ENCODE measurements around the gene KCNT2. TPM values are rescaled to one million over a fixed set of nuclear protein-coding genes. Genes with fewer than 3 reads are reported as not detected.

KCNT2 gene
- total and polyA plus RNA-seq, 5 donors from 2014 or later: not detected

GRCh38 chr1:196403803-196404690 is 204.2 kb downstream of the KCNT2 start:
- no peak for ATAC-seq (ENCODE audit: low read depth in 2 of 2)
- no peak overlapping the region for H3K27ac Mint-ChIP-seq

GRCh38 chr1:196401891-196402290 is 206.3 kb downstream of the KCNT2 start:
- DNase-seq: no peak
- peaks cover 0 to 7% (median 0%) of the 10 kb centered on the region in 7 donors for H3K9me3 Mint-ChIP-seq
- no peak overlapping the region for H3K27ac Mint-ChIP-seq
- no peak overlapping the region for H3K27ac ChIP-seq (ENCODE audit: insufficient read depth, low read length, poor library complexity, severe bottlenecking)
- H3K27me3 Mint-ChIP-seq: no peaks in the 10 kb centered on the region
- H3K36me3 Mint-ChIP-seq: no peaks in the 10 kb centered on the region
- H3K27me3 ChIP-seq (ENCODE audit: control insufficient read depth, insufficient read depth, low read length): no peaks in the 10 kb centered on the region
- no peak overlapping the region for H3K4me3 ChIP-seq (ENCODE audit: low read depth, low read length)
- no peaks in the 10 kb centered on the region for H3K9me3 ChIP-seq (ENCODE audit: control insufficient read depth in 2 of 2, low read length in 2 of 2)
- no peaks in the 10 kb centered on the region for H3K4me1 ChIP-seq (ENCODE audit: control insufficient read depth, insufficient read depth, low read length, poor library complexity, severe bottlenecking)
- ATAC-seq (ENCODE audit: low read depth in 2 of 2): no peak
- H3K4me3 Mint-ChIP-seq: no peak overlapping the region
- H3K4me1 Mint-ChIP-seq: no peaks in the 10 kb centered on the region
- no peaks in the 10 kb centered on the region for H3K36me3 ChIP-seq (ENCODE audit: control insufficient read depth, insufficient read depth, low read length)

More at GRCh38 chr1:196403803-196404690, 204.2 kb downstream of the KCNT2 start:
- Histone ChIP-seq H3K4me3 (ENCODE audit: low read depth, low read length) (no peak overlapping the region), H3K36me3 (ENCODE audit: control insufficient read depth, insufficient read depth, low read length) (no peaks in the 10 kb centered on the region), H3K4me1 (ENCODE audit: control insufficient read depth, insufficient read depth, low read length, poor library complexity, severe bottlenecking) (no peaks in the 10 kb centered on the region), H3K27me3 (ENCODE audit: control insufficient read depth, insufficient read depth, low read length) (no peaks in the 10 kb centered on the region), H3K27ac (ENCODE audit: insufficient read depth, low read length, poor library complexity, severe bottlenecking) (no peak overlapping the region), H3K9me3 (ENCODE audit: control insufficient read depth in 2 of 2, low read length in 2 of 2) (no peaks in the 10 kb centered on the region)
- H3K9me3 Mint-ChIP-seq: peaks cover 0 to 7% (median 1%) of the 10 kb centered on the region in 7 donors
- no peaks in the 10 kb centered on the region for H3K36me3 Mint-ChIP-seq
- H3K4me3 Mint-ChIP-seq: no peak overlapping the region
- H3K27me3 Mint-ChIP-seq: no peaks in the 10 kb centered on the region
- DNase-seq: no peak
- H3K4me1 Mint-ChIP-seq: no peaks in the 10 kb centered on the region

GRCh38 chr1:196401452-196401833 is 206.8 kb downstream of the KCNT2 start:
- Histone ChIP-seq H3K27ac (ENCODE audit: insufficient read depth, low read length, poor library complexity, severe bottlenecking) (no peak overlapping the region), H3K9me3 (ENCODE audit: control insufficient read depth in 2 of 2, low read length in 2 of 2) (no peaks in the 10 kb centered on the region), H3K27me3 (ENCODE audit: control insufficient read depth, insufficient read depth, low read length) (no peaks in the 10 kb centered on the region), H3K36me3 (ENCODE audit: control insufficient read depth, insufficient read depth, low read length) (no peaks in the 10 kb centered on the region), H3K4me1 (ENCODE audit: control insufficient read depth, insufficient read depth, low read length, poor library complexity, severe bottlenecking) (no peaks in the 10 kb centered on the region), H3K4me3 (ENCODE audit: low read depth, low read length) (no peak overlapping the region)
- no peak overlapping the region for H3K27ac Mint-ChIP-seq
- no peak for ATAC-seq (ENCODE audit: low read depth in 2 of 2)
- H3K4me3 Mint-ChIP-seq: no peak overlapping the region
- no peaks in the 10 kb centered on the region for H3K4me1 Mint-ChIP-seq
- no peaks in the 10 kb centered on the region for H3K27me3 Mint-ChIP-seq
- H3K9me3 Mint-ChIP-seq: peaks cover 0 to 7% (median 0%) of the 10 kb centered on the region in 7 donors
- DNase-seq: no peak
- no peaks in the 10 kb centered on the region for H3K36me3 Mint-ChIP-seq

- DNase-seq (no peak), ATAC-seq (ENCODE audit: low read depth in 2 of 2) (no peak)
- Mint-ChIP-seq H3K9me3 (peaks cover 0 to 7% (median 0%) of the 10 kb centered on the region in 7 donors), H3K4me1 (no peaks in the 10 kb centered on the region), H3K27me3 (no peaks in the 10 kb centered on the region), H3K36me3 (no peaks in the 10 kb centered on the region), H3K4me3 (no peak overlapping the region), H3K27ac (no peak overlapping the region)
- Histone ChIP-seq H3K27me3 (ENCODE audit: control insufficient read depth, insufficient read depth, low read length) (no peaks in the 10 kb centered on the region), H3K9me3 (ENCODE audit: control insufficient read depth in 2 of 2, low read length in 2 of 2) (no peaks in the 10 kb centered on the region), H3K4me3 (ENCODE audit: low read depth, low read length) (no peak overlapping the region), H3K27ac (ENCODE audit: insufficient read depth, low read length, poor library complexity, severe bottlenecking) (no peak overlapping the region), H3K36me3 (ENCODE audit: control insufficient read depth, insufficient read depth, low read length) (no peaks in the 10 kb centered on the region), H3K4me1 (ENCODE audit: control insufficient read depth, insufficient read depth, low read length, poor library complexity, severe bottlenecking) (no peaks in the 10 kb centered on the region)
Observed at GRCh38 chr1:196400478-196401451, 207.5 kb downstream of the KCNT2 start.

- Histone ChIP-seq H3K27me3 (ENCODE audit: control insufficient read depth, insufficient read depth, low read length) (no peaks in the 10 kb centered on the region), H3K27ac (ENCODE audit: insufficient read depth, low read length, poor library complexity, severe bottlenecking) (no peak overlapping the region), H3K36me3 (ENCODE audit: control insufficient read depth, insufficient read depth, low read length) (no peaks in the 10 kb centered on the region), H3K9me3 (ENCODE audit: control insufficient read depth in 2 of 2, low read length in 2 of 2) (no peaks in the 10 kb centered on the region), H3K4me1 (ENCODE audit: control insufficient read depth, insufficient read depth, low read length, poor library complexity, severe bottlenecking) (no peaks in the 10 kb centered on the region), H3K4me3 (ENCODE audit: low read depth, low read length) (no peak overlapping the region)
- Mint-ChIP-seq H3K27me3 (no peaks in the 10 kb centered on the region), H3K4me3 (no peak overlapping the region), H3K27ac (no peak overlapping the region), H3K4me1 (no peaks in the 10 kb centered on the region), H3K36me3 (no peaks in the 10 kb centered on the region), H3K9me3 (peaks cover 0 to 7% (median 0%) of the 10 kb centered on the region in 7 donors)
- DNase-seq (no peak), ATAC-seq (ENCODE audit: low read depth in 2 of 2) (no peak)
Observed at GRCh38 chr1:196399713-196400112, 208.5 kb downstream of the KCNT2 start.

- no peak overlapping the region for H3K27ac ChIP-seq (ENCODE audit: insufficient read depth, low read length, poor library complexity, severe bottlenecking)
- no peaks in the 10 kb centered on the region for H3K9me3 ChIP-seq (ENCODE audit: control insufficient read depth in 2 of 2, low read length in 2 of 2)
- DNase-seq: no peak
- peaks cover 0 to 3% (median 2%) of the 10 kb centered on the region in 7 donors for H3K9me3 Mint-ChIP-seq
- no peaks in the 10 kb centered on the region for H3K4me1 Mint-ChIP-seq
- no peaks in the 10 kb centered on the region for H3K27me3 Mint-ChIP-seq
- H3K36me3 Mint-ChIP-seq: no peaks in the 10 kb centered on the region
- no peaks in the 10 kb centered on the region for H3K4me1 ChIP-seq (ENCODE audit: control insufficient read depth, insufficient read depth, low read length, poor library complexity, severe bottlenecking)
- no peak overlapping the region for H3K4me3 Mint-ChIP-seq
- H3K36me3 ChIP-seq (ENCODE audit: control insufficient read depth, insufficient read depth, low read length): no peaks in the 10 kb centered on the region
- no peaks in the 10 kb centered on the region for H3K27me3 ChIP-seq (ENCODE audit: control insufficient read depth, insufficient read depth, low read length)
- no peak for ATAC-seq (ENCODE audit: low read depth in 2 of 2)
- H3K4me3 ChIP-seq (ENCODE audit: low read depth, low read length): no peak overlapping the region
- no peak overlapping the region for H3K27ac Mint-ChIP-seq
Observed at GRCh38 chr1:196393742-196394141, 214.5 kb downstream of the KCNT2 start.

GRCh38 chr1:196393282-196393681 is 215.0 kb downstream of the KCNT2 start:
- Mint-ChIP-seq H3K4me3 (no peak overlapping the region), H3K36me3 (no peaks in the 10 kb centered on the region), H3K27ac (no peak overlapping the region), H3K9me3 (peaks cover 0 to 3% (median 2%) of the 10 kb centered on the region in 7 donors), H3K27me3 (no peaks in the 10 kb centered on the region), H3K4me1 (no peaks in the 10 kb centered on the region)
- ATAC-seq (ENCODE audit: low read depth in 2 of 2) (no peak), DNase-seq (no peak)
- Histone ChIP-seq H3K4me1 (ENCODE audit: control insufficient read depth, insufficient read depth, low read length, poor library complexity, severe bottlenecking) (no peaks in the 10 kb centered on the region), H3K27ac (ENCODE audit: insufficient read depth, low read length, poor library complexity, severe bottlenecking) (no peak overlapping the region), H3K9me3 (ENCODE audit: control insufficient read depth in 2 of 2, low read length in 2 of 2) (no peaks in the 10 kb centered on the region), H3K4me3 (ENCODE audit: low read depth, low read length) (no peak overlapping the region), H3K27me3 (ENCODE audit: control insufficient read depth, insufficient read depth, low read length) (no peaks in the 10 kb centered on the region), H3K36me3 (ENCODE audit: control insufficient read depth, insufficient read depth, low read length) (no peaks in the 10 kb centered on the region)
